Neuronal stem cell (in vitro differentiated cells): ENCODE results near the gene YIPF6.
"Not testable (repeated sequence)": the region's sequence is repeated elsewhere in the genome, so short reads cannot be mapped to it uniquely, and the experiment has no call there.

ENCODE experiments used
- DNase-seq: peaks from one replicate; pipeline ENCODE4 v3.0.0-alpha.2; 2013; ENCODE audit warnings: low spot score
- H2AFZ ChIP-seq: one replicate; pipeline ENCODE4 v1.6.1; 2013; ENCODE audit warnings: mild to moderate bottlenecking, low read length, inconsistent platforms
- H2AK5ac ChIP-seq: 2 replicates; pipeline ENCODE4 v1.6.1; 2013; ENCODE audit warnings: low read depth, mild to moderate bottlenecking, inconsistent platforms, low read length, moderate library complexity, mixed read lengths
- H2BK120ac ChIP-seq: 2 replicates; pipeline ENCODE4 v1.6.1; 2013; ENCODE audit warnings: low read depth, mild to moderate bottlenecking, inconsistent platforms, low read length, moderate library complexity, mixed read lengths
- H2BK12ac ChIP-seq: one replicate; pipeline ENCODE4 v1.6.1; 2013; ENCODE audit warnings: low read length, inconsistent platforms
- H2BK15ac ChIP-seq: 2 replicates; pipeline ENCODE4 v1.6.1; 2013; ENCODE audit warnings: mild to moderate bottlenecking, low read length, inconsistent platforms, mixed read lengths
- H2BK5ac ChIP-seq: one replicate; pipeline ENCODE4 v1.6.1; 2013; ENCODE audit warnings: inconsistent platforms, mild to moderate bottlenecking, low read length, moderate library complexity
- H3K14ac ChIP-seq: one replicate; pipeline ENCODE4 v1.6.1; 2013; ENCODE audit warnings: low read length, inconsistent platforms
- H3K18ac ChIP-seq: 2 replicates; pipeline ENCODE4 v1.6.1; 2013; ENCODE audit warnings: low read length, inconsistent platforms
- H3K23ac ChIP-seq: 2 replicates; pipeline ENCODE4 v1.6.1; 2013; ENCODE audit warnings: low read depth, mild to moderate bottlenecking, mixed read lengths, low read length, inconsistent platforms; ENCODE audit not compliant: poor library complexity
- H3K27ac ChIP-seq: replicated peaks from 3 replicates; pipeline ENCODE4 v1.5.1; 2013; ENCODE audit warnings: low read length, inconsistent platforms
- H3K27me3 ChIP-seq, 3 experiments: 2 replicates each; pipeline ENCODE4 v1.6.1; 2013; ENCODE audit warnings: low read length in 3 of 3, mild to moderate bottlenecking in 2 of 3, inconsistent platforms in 1 of 3, low read depth in 1 of 3, mixed read lengths in 1 of 3, moderate library complexity in 1 of 3; ENCODE audit not compliant: control insufficient read depth in 3 of 3, insufficient read depth in 3 of 3
- H3K36me3 ChIP-seq, 2 donors: replicated peaks in 1 of 2; 2 replicates each; pipeline ENCODE4 v1.6.1; 2013; ENCODE audit warnings: low read length in 2 of 2; ENCODE audit not compliant: control insufficient read depth in 2 of 2, insufficient read depth in 2 of 2
- H3K4ac ChIP-seq: 2 replicates; pipeline ENCODE4 v1.6.1; 2013; ENCODE audit warnings: inconsistent platforms, mild to moderate bottlenecking, low read length, moderate library complexity
- H3K4me1 ChIP-seq, 2 donors: 1 replicate in 1 of 2; 2 replicates in 1 of 2; pipeline ENCODE4 v1.6.1; 2013; ENCODE audit warnings: low read length in 2 of 2, low read depth in 1 of 2; ENCODE audit not compliant: control insufficient read depth in 2 of 2, insufficient read depth in 1 of 2
- H3K4me2 ChIP-seq: one replicate; pipeline ENCODE4 v1.6.1; 2013; ENCODE audit warnings: mild to moderate bottlenecking, low read length, inconsistent platforms; ENCODE audit not compliant: insufficient read depth, poor library complexity, severe bottlenecking
- H3K4me3 ChIP-seq, 2 donors: 2 replicates each; pipeline ENCODE4 v1.5.1; 2013; ENCODE audit warnings: low read length in 2 of 2, mild to moderate bottlenecking in 2 of 2, inconsistent platforms in 1 of 2, moderate library complexity in 1 of 2
- H3K79me1 ChIP-seq: one replicate; pipeline ENCODE4 v1.6.1; 2013; ENCODE audit warnings: low read depth, mild to moderate bottlenecking, inconsistent platforms, low read length, moderate library complexity
- H3K9ac ChIP-seq: one replicate; pipeline ENCODE4 v1.6.1; 2013; ENCODE audit warnings: mild to moderate bottlenecking, low read depth, low read length, inconsistent platforms; ENCODE audit not compliant: poor library complexity
- H3K9me3 ChIP-seq, 2 donors: replicated peaks in 1 of 2; 2 replicates each; pipeline versions ENCODE3 to v1.6.1; 2013; ENCODE audit warnings: low read length in 2 of 2, mild to moderate bottlenecking in 2 of 2, inconsistent platforms in 1 of 2, low read depth in 1 of 2, mixed read lengths in 1 of 2, moderate library complexity in 1 of 2; ENCODE audit not compliant: control insufficient read depth in 2 of 2, insufficient read depth in 1 of 2
- H4K8ac ChIP-seq: one replicate; pipeline ENCODE4 v1.6.1; 2013; ENCODE audit warnings: low read depth, mild to moderate bottlenecking, inconsistent platforms, low read length, moderate library complexity
- H4K91ac ChIP-seq: one replicate; pipeline ENCODE4 v1.6.1; 2013; ENCODE audit warnings: low read length, low read depth, mild to moderate bottlenecking, inconsistent platforms; ENCODE audit not compliant: poor library complexity
- WGBS, 2 donors: extraction: QIAGEN DNeasy Blood & Tissue Kit; methylation state at CpG; one replicate each; pipeline ENCODE4 v1.1.7; 2013; ENCODE audit warnings: missing lambda C conversion rate in 2 of 2, mixed read lengths in 1 of 2; ENCODE audit not compliant: insufficient read length in 2 of 2, insufficient replicate concordance in 1 of 2; ENCODE audit errors: extremely low coverage in 2 of 2; 5-methylcytosine and 5-hydroxymethylcytosine counted together

Gene YIPF6

DNA sequence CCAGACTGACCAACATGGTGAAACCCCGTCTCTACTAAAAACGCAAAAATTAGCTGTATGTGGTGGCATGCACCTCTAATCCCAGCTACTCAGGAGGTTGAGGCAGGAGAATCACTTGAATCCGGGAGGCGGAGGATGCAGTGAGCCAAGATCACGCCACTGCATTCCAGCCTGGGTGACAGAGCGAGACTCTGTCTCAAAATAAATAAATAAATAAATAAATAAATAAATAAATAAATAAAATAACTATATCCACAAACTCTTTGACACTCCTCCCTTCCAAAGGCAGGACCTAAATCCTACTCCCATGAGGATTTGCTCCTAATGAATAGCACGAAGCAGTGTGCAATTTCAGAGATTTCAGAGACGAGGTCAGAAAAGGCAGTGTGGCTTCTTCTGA lies 58.3 kb downstream of the YIPF6 start:
- not testable (repeated sequence) for H3K9me3 ChIP-seq, H4K91ac ChIP-seq, H3K4me1 ChIP-seq, H4K8ac ChIP-seq, H2AK5ac ChIP-seq, H3K4me3 ChIP-seq, H3K79me1 ChIP-seq, H3K18ac ChIP-seq, DNase-seq, H3K4me2 ChIP-seq, H3K27me3 ChIP-seq, H2BK12ac ChIP-seq, H2BK120ac ChIP-seq, H3K9ac ChIP-seq, H3K14ac ChIP-seq, H3K23ac ChIP-seq, H2AFZ ChIP-seq, H2BK5ac ChIP-seq, H2BK15ac ChIP-seq, H3K27ac ChIP-seq, H3K4ac ChIP-seq, H3K36me3 ChIP-seq
- WGBS, 2 donors, result no CpG with 5 or more reads among the region's 8 CpGs

- WGBS, 2 donors, result no CpG with 5 or more reads among the region's 4 CpGs
- not testable (repeated sequence) for H4K8ac ChIP-seq, H3K9me3 ChIP-seq, H3K36me3 ChIP-seq, H3K79me1 ChIP-seq, H2AFZ ChIP-seq, DNase-seq, H3K4me2 ChIP-seq, H3K9ac ChIP-seq, H4K91ac ChIP-seq, H3K4me3 ChIP-seq, H2BK15ac ChIP-seq, H3K14ac ChIP-seq, H3K4me1 ChIP-seq, H3K4ac ChIP-seq, H3K27me3 ChIP-seq, H2BK12ac ChIP-seq, H2BK5ac ChIP-seq, H3K23ac ChIP-seq, H3K18ac ChIP-seq, H2BK120ac ChIP-seq, H3K27ac ChIP-seq, H2AK5ac ChIP-seq
Measured at GRCh38 chrX:68559905-68560304, 61.1 kb downstream of the YIPF6 start.

DNA sequence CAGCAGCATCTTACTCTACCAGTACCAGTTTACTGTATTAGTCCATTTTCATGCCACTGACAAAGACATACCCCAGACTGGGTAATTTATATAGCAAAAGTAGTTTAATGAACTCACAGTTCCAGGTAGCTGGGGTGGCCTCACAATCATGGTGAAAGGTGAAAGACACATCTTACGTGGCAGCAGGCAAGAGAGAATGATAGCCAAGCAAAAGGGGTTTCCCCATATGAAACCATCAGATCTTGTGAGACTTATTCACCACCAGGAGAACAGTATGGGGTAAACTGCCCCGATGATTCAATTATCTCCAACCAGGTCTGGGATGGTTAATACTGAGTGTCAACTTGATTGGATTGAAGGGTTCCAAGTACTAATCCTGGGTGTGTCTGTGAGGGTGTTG lies 69.3 kb downstream of the YIPF6 start:
- whole genome bisulfite sequencing, 2 donors, result no CpG with 5 or more reads among the region's 2 CpGs
- no peak overlapping the region for H3K4ac ChIP-seq
- H3K36me3 ChIP-seq, result no peaks in the 10 kb centered on the region
- H3K18ac ChIP-seq, result no peak overlapping the region
- no peak overlapping the region for H4K8ac ChIP-seq
- H3K4me2 ChIP-seq, result no peak overlapping the region
- no peak overlapping the region for H2BK120ac ChIP-seq
- no peaks in the 10 kb centered on the region for H3K9me3 ChIP-seq
- no peaks in the 10 kb centered on the region for H3K4me1 ChIP-seq
- no peaks in the 10 kb centered on the region for H3K27me3 ChIP-seq
- no peak overlapping the region for H2AK5ac ChIP-seq
- no peak overlapping the region for H3K23ac ChIP-seq
- H3K79me1 ChIP-seq, result no peaks in the 10 kb centered on the region
- H3K27ac ChIP-seq, result no peak overlapping the region
- no peak for DNase-seq
- H2AFZ ChIP-seq, result no peak overlapping the region
- H2BK12ac ChIP-seq, result no peak overlapping the region
- H3K9ac ChIP-seq, result no peak overlapping the region
- no peak overlapping the region for H2BK5ac ChIP-seq
- no peak overlapping the region for H3K4me3 ChIP-seq
- H3K14ac ChIP-seq, result no peak overlapping the region
- no peak overlapping the region for H4K91ac ChIP-seq
- H2BK15ac ChIP-seq, result no peak overlapping the region

DNA sequence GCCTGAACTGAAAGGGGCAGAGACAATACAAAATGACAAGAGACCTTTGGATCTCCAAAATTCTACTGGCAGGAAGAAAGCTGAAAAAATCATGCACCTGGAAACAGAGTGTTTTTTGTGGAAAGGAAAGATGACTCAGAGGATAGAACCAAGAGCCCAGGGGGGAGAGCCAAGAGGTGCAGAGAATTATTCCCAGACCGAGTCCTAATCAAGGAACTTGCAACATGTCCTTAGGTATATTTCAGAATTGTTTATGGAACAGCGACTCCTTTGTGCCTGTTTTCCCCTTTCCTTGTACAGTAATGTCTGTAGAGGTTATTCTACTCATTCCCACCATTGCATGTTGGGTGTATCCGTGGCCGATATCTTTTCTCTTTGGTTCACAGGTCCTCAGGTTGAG lies 71.7 kb downstream of the YIPF6 start:
- no peaks in the 10 kb centered on the region for H3K27me3 ChIP-seq
- H3K4me1 ChIP-seq, result no peaks in the 10 kb centered on the region
- H3K23ac ChIP-seq, result no peak overlapping the region
- no peak overlapping the region for H3K9ac ChIP-seq
- no peak overlapping the region for H2AK5ac ChIP-seq
- no peak overlapping the region for H4K8ac ChIP-seq
- H3K18ac ChIP-seq, result no peak overlapping the region
- no peak overlapping the region for H3K4ac ChIP-seq
- H3K27ac ChIP-seq, result no peak overlapping the region
- no peak overlapping the region for H4K91ac ChIP-seq
- H3K9me3 ChIP-seq, result no peaks in the 10 kb centered on the region
- DNase-seq, result no peak
- no peak overlapping the region for H3K4me3 ChIP-seq
- H3K14ac ChIP-seq, result no peak overlapping the region
- no peaks in the 10 kb centered on the region for H3K79me1 ChIP-seq
- H3K36me3 ChIP-seq, result no peaks in the 10 kb centered on the region
- no peak overlapping the region for H2BK120ac ChIP-seq
- no peak overlapping the region for H2AFZ ChIP-seq
- no peak overlapping the region for H2BK15ac ChIP-seq
- H3K4me2 ChIP-seq, result no peak overlapping the region
- no peak overlapping the region for H2BK5ac ChIP-seq
- no CpG with 5 or more reads among the region's 4 CpGs for WGBS, 2 donors
- no peak overlapping the region for H2BK12ac ChIP-seq
